Sigmoid colon (tissue), 7 donors: ENCODE measurements around the gene FAM98B. TPM values are rescaled to one million over a fixed set of nuclear protein-coding genes. Genes with fewer than 3 reads are reported as not detected.

Source experiments
- DNase-seq: peaks from one replicate; pipeline ENCODE4 v3.0.0-alpha.2; 2019
- H3K27ac ChIP-seq, 4 donors: fragments of 200-600 bp; sonication (generic); one replicate each; pipeline ENCODE4 v1.5.1; 2016 to 2019; ENCODE audit warnings: mild to moderate bottlenecking in 1 of 4
- H3K27me3 ChIP-seq, 3 donors: fragments of 200-600 bp; sonication (generic); one replicate each; pipeline ENCODE4 v1.5.1; 2019; ENCODE audit warnings: mild to moderate bottlenecking in 1 of 3
- H3K36me3 ChIP-seq, 4 donors: fragments of 200-600 bp; sonication (generic); one replicate each; pipeline ENCODE4 v1.5.1; 2016 to 2019
- H3K4me1 ChIP-seq, 4 donors: fragments of 200-600 bp; sonication (generic); one replicate each; pipeline ENCODE4 v1.5.1; 2017 to 2019
- H3K4me3 ChIP-seq, 4 donors: fragments of 200-600 bp; sonication (generic); one replicate each; pipeline ENCODE4 v1.5.1; 2017 to 2019; ENCODE audit warnings: mild to moderate bottlenecking in 2 of 4, moderate library complexity in 1 of 4
- H3K9me3 ChIP-seq, 4 donors: fragments of 200-600 bp in 3 of 4; sonication (generic) in 3 of 4; one replicate each; pipeline versions ENCODE4 v1.5.1 to v1.6.1; 2013 to 2019
- EP300 ChIP-seq, 4 donors: sonication (generic); formaldehyde crosslinking; IDR thresholded peaks; one replicate each; pipeline ENCODE4 v1.6.1; 2017; ENCODE audit warnings: antibody characterized with exemption in 4 of 4
- POLR2A ChIP-seq, 2 donors: fragments of 450-650 bp; IDR thresholded peaks; one replicate each; pipeline ENCODE4 v1.6.1; 2016; ENCODE audit warnings: antibody characterized with exemption in 2 of 2, mild to moderate bottlenecking in 2 of 2, moderate library complexity in 2 of 2
- POLR2AphosphoS5 ChIP-seq, 4 donors: sonication (generic); formaldehyde crosslinking; IDR thresholded peaks; one replicate each; pipeline ENCODE4 v1.6.1; 2017; ENCODE audit warnings: antibody characterized with exemption in 4 of 4
- WGBS, 2 donors: extraction: QIAGEN DNeasy Blood & Tissue Kit; methylation state at CpG; one replicate each; pipeline ENCODE4 v1.1.7; 2013; 5-methylcytosine and 5-hydroxymethylcytosine counted together
- intact Hi-C: fragments of 100-400 bp; cut with DNase I; formaldehyde crosslinking; loops from one replicate; pipeline ENCODE4 v1.15.1; 2023
- polyA plus RNA-seq, 3 donors: library from polyadenylated mRNA; stranded (reverse); fragments of 200-250 nt; gene quantifications; one replicate each; pipeline ENCODE4 v1.2.3, GENCODE V29; 2013
- total RNA-seq, 4 donors: library from RNA; depleted of rRNA; stranded (reverse); fragments of >200 nt; gene quantifications; one replicate each; pipeline ENCODE4 v1.1.0, GENCODE V29; 2016
- TF ChIP-seq, protein P1 (sequence below), 4 experiments: fragments of 450-650 bp in 3 of 4; fragments of 200-600 bp in 1 of 4; IDR thresholded peaks; one replicate each; pipeline ENCODE4 v1.5.1; 2016 to 2019; ENCODE audit warnings: antibody characterized with exemption in 4 of 4, mild to moderate bottlenecking in 3 of 4, moderate library complexity in 2 of 4
- donor health status: healthy with polysubstance abuse.
- donor health status: Bipolar disorder and iron deficiency.
- donor health status: healthy.

Gene FAM98B
- total and polyA plus RNA-seq, 7 donors, result 10.9 to 16.6 (median 12.5) TPM

DNA sequence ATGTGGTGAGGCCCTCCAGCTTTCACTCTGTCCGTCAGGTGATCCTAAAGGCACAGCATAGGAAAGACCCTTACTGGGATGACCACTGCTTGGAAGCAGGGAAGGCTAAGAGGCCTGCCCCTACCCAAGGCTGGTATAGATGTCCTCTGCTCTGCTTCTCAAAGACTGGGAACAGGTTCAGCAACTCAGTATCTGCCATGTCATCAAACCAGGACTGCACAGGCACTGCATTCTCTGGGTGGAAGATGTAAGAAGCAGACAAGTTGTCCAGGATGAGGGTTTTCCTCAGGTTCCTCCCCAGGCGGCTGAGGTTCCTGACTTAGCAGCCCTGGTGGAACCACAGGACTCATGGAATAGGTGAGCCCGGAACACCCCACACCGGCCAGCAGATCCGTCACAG lies 4.7 kb downstream of the FAM98B start:
- WGBS, 2 donors, result 97 to 98% methylated on average over 5 of the region's 5 CpGs
- intact Hi-C loops, result no loop called here

DNA sequence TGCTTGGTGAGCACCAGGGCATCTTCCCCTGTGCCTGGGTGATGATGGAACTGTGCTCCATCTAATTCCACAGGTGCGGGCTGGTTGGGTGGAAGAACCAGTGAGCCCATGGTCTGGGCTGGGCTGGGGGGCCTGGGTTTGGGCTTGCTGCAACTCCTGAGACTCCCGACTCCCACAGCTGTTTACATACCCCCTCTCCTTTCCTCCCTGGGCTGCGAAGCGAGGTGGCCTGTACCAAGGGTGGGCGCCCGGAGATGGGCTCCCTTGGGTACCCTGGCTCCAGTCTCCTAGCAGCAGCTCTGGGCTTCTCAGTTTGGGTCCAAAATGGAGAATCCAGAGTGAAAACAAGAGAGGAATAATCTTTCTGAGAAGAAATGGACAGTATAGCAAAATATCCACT lies 5.6 kb downstream of the FAM98B start:
- intact Hi-C loops, result no loop called here
- Histone ChIP-seq H3K36me3 (no peaks in the 10 kb centered on the region), H3K4me1 (peaks cover 0 to 18% (median 14%) of the 10 kb centered on the region in 4 donors), H3K27ac (no peak overlapping the region), H3K9me3 (no peaks in the 10 kb centered on the region), H3K4me3 (no peak overlapping the region), H3K27me3 (no peaks in the 10 kb centered on the region)
- WGBS, 2 donors, result 89 to 99% methylated on average over 6 of the region's 6 CpGs
- TF ChIP-seq POLR2A (IDR thresholded peaks at IDR 0.05), result no peak
- no peak for TF ChIP-seq POLR2AphosphoS5 (IDR thresholded peaks at IDR 0.05)
- no peak for TF ChIP-seq EP300 (IDR thresholded peaks at IDR 0.05)
- TF ChIP-seq, protein P1, sequence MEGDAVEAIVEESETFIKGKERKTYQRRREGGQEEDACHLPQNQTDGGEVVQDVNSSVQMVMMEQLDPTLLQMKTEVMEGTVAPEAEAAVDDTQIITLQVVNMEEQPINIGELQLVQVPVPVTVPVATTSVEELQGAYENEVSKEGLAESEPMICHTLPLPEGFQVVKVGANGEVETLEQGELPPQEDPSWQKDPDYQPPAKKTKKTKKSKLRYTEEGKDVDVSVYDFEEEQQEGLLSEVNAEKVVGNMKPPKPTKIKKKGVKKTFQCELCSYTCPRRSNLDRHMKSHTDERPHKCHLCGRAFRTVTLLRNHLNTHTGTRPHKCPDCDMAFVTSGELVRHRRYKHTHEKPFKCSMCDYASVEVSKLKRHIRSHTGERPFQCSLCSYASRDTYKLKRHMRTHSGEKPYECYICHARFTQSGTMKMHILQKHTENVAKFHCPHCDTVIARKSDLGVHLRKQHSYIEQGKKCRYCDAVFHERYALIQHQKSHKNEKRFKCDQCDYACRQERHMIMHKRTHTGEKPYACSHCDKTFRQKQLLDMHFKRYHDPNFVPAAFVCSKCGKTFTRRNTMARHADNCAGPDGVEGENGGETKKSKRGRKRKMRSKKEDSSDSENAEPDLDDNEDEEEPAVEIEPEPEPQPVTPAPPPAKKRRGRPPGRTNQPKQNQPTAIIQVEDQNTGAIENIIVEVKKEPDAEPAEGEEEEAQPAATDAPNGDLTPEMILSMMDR (IDR thresholded peaks at IDR 0.05), result no peak
- no peak for DNase-seq

More for the DNA sequence above, 4.7 kb downstream of the FAM98B start:
- Histone ChIP-seq H3K27ac (no peak overlapping the region), H3K27me3 (no peaks in the 10 kb centered on the region), H3K4me3 (no peak overlapping the region), H3K36me3 (no peaks in the 10 kb centered on the region), H3K9me3 (no peaks in the 10 kb centered on the region), H3K4me1 (peaks cover 0 to 18% (median 14%) of the 10 kb centered on the region in 4 donors)
- TF ChIP-seq POLR2AphosphoS5 (IDR thresholded peaks at IDR 0.05), result no peak
- no peak for TF ChIP-seq EP300 (IDR thresholded peaks at IDR 0.05)
- TF ChIP-seq, protein P1 (IDR thresholded peaks at IDR 0.05), result no peak
- no peak for DNase-seq

DNA sequence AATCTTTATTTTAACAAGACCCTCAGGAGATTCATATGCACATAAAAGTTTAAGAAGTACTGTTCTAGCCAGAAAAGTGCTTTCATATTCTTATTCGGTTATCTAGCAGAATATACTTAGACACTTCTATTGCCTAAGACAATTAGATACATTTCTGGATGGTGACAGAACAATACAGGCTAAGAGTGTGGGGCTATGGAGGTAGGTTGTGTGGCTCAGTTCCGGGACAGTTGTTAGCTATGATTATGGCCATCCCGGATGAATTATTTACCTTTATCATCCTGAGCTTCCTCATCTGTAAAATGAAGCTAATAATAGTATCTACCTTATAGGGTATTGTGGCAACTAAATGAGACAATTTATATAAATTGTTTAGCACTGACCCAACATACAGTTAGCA lies 6.6 kb downstream of the FAM98B start:
- Histone ChIP-seq H3K9me3 (no peaks in the 10 kb centered on the region), H3K27me3 (no peaks in the 10 kb centered on the region), H3K27ac (no peak overlapping the region), H3K4me3 (no peak overlapping the region), H3K4me1 (peaks cover 0 to 10% (median 6%) of the 10 kb centered on the region in 4 donors), H3K36me3 (no peaks in the 10 kb centered on the region)
- intact Hi-C loops, result no loop called here
- TF ChIP-seq, protein P1 (IDR thresholded peaks at IDR 0.05), result no peak
- no peak for TF ChIP-seq POLR2AphosphoS5 (IDR thresholded peaks at IDR 0.05)
- TF ChIP-seq EP300 (IDR thresholded peaks at IDR 0.05), result no peak
- no peak for TF ChIP-seq POLR2A (IDR thresholded peaks at IDR 0.05)
- WGBS, 2 donors, result 19 to 65% methylated on average over 3 of the region's 3 CpGs
- DNase-seq, result no peak

DNA sequence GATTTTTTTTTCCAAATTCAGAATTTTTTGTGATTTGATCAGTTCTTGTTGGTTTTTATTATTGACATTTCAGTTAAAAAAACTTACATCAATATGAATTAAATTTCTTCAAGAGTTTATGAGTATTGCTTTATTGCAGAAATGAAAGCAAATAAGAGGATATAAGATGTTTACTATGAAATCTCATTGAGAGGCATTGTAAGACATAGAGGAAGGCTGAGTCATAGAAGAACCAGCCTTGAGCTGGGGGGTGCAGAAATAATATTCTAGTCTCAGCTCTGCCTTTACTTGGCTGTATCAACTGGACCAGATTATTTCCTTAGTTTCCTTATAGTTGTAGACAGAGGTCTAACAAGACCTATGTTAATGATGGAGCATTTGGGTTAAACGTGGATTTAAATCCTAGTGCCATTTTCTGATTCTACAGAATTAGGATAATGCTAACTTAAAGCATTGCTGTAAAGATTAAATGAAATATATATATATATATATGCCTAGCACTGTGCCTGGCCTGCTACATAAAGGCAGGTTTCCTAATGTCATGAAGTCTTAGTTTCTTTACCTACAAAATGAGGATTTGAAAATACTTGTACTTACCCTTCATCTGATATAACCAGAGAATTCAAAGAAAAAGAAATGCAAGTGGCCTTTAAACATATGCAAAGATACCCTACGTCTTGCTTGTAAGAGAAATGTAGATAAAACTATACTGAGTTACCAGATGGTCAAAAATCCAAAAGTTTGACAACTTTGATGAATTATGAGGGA lies 7.3 kb downstream of the FAM98B start:
- 65 to 80% methylated on average over 2 of the region's 2 CpGs for WGBS, 2 donors
- no peaks in the 10 kb centered on the region for H3K36me3 ChIP-seq
- no peak for DNase-seq

More for the DNA sequence above, 7.3 kb downstream of the FAM98B start:
- no peak overlapping the region for H3K27ac ChIP-seq
- peaks cover 0 to 4% (median 2%) of the 10 kb centered on the region in 4 donors for H3K4me1 ChIP-seq
- intact Hi-C loops, result no loop called here
- H3K9me3 ChIP-seq, result no peaks in the 10 kb centered on the region
- no peak overlapping the region for H3K4me3 ChIP-seq
- H3K27me3 ChIP-seq, result no peaks in the 10 kb centered on the region
- TF ChIP-seq POLR2A (IDR thresholded peaks at IDR 0.05) (no peak), EP300 (IDR thresholded peaks at IDR 0.05) (no peak), POLR2AphosphoS5 (IDR thresholded peaks at IDR 0.05) (no peak)
- TF ChIP-seq, protein P1 (IDR thresholded peaks at IDR 0.05), result no peak
